Activated T-helper 17 cell treated with anti-CD3 and anti-CD28 coated beads, Interleukin-2, amount 50 U/mL, for 72 hours (primary cell): ENCODE results near the gene SLC4A9. TPM values are rescaled to one million over a fixed set of nuclear protein-coding genes. Genes with fewer than 3 reads are reported as not detected.
"Not testable (repeated sequence)": the region's sequence is repeated elsewhere in the genome, so short reads cannot be mapped to it uniquely, and the experiment has no call there.

ENCODE experiments used
- ATAC-seq: fragments of 150-1000 bp; cut with Tn5 transposase; replicated peaks from 2 replicates; pipeline ENCODE4 v1.10.0; 2021; ENCODE audit warnings: mild to moderate bottlenecking, moderate library complexity
- H3K27ac Mint-ChIP-seq: one replicate; pipeline ENCODE4 v1.8.0; 2022; ENCODE audit warnings: mixed read lengths
- H3K27me3 Mint-ChIP-seq: one replicate; pipeline ENCODE4 v1.8.0; 2022; ENCODE audit warnings: mixed read lengths
- H3K36me3 Mint-ChIP-seq: one replicate; pipeline ENCODE4 v1.8.0; 2022; ENCODE audit warnings: low read depth, mild to moderate bottlenecking, mixed read lengths
- H3K4me1 Mint-ChIP-seq: one replicate; pipeline ENCODE4 v1.8.0; 2022; ENCODE audit warnings: mixed read lengths
- H3K4me3 Mint-ChIP-seq: one replicate; pipeline ENCODE4 v1.8.0; 2022; ENCODE audit warnings: mild to moderate bottlenecking, mixed read lengths
- H3K9me3 Mint-ChIP-seq: one replicate; pipeline ENCODE4 v1.8.0; 2022; ENCODE audit warnings: mixed read lengths
- total RNA-seq, 2 donors: library from RNA; stranded (reverse); gene quantifications; one replicate each; pipeline ENCODE4 v1.2.3, GENCODE V29; 2022

Gene SLC4A9
- total RNA-seq, 2 donors from 2014 or later, result 0.26 TPM

DNA sequence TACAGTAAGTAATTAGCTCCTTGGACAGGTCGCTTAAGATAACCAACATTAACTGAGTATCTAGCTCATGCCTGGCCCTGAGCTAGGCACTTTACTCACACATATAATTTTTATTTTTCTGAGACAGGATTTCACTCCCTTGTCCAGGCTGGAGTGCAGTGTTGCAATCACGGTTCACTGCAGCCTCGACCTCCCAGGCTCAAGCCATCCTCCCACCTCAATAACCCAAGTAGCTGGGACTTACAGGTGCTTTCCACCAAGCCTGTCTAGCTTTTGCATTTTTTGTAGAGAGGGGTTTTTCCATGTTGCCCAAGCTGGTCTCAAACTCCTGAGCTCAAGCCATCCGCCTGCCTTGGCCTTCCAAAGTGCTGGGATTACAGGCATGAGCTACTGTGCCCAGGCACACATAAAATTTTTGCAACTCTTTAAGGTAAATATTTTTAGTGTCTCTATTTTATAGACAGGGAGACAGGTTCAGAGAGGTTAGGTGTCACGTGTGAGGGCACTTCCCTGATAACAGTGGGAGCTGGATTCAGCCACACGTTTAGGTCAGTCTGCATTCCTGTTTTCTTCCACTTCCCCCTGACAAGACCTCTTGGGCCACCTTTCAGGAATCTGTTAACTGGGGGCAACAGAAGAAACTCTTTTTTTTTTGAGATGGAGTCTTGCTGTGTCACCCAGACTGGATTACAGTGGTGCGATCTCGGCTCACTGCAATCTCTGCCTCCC is 31.8 kb upstream of the SLC4A9 start:
- Mint-ChIP-seq H3K9me3 (no peaks in the 10 kb centered on the region), H3K36me3 (peaks cover 15% of the 10 kb centered on the region), H3K27ac (no peak overlapping the region), H3K27me3 (no peaks in the 10 kb centered on the region), H3K4me3 (no peak overlapping the region), H3K4me1 (peaks cover 4% of the 10 kb centered on the region)
- no peak for ATAC-seq

DNA sequence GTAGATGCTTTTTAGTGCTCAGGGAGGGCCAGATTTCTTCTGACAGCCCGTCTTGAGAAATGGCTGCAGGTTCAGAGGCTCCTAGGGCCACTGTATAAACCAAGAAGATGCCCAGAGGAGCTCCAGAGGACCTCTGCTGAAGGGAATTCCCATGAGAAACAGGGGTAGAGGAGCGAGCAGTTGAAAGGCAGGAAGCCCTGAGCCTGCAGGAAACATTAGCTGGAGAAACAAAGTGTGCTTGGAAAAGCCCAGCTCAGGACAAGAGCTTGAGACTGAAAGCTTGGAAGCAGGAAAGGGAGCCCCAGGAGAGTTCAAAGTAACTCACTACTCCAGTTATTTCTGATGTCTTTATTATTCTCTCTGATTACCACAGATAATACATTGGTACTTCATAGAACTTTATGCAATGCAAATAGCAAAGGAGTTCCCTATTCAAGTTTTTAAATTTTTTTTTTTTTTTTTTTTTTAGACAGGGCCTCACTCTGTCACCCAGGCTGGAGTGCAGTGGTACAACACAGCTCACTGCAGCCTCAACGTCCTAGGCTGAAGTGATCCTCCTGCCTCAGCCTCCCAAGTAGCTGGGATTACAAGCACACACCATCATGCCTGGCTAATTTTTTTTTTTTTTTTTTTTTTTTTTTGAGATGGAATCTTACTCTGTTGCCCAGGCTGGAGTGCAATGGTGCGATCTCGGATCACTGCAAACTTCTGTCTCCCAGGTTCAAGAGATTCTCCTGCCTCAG is 30.1 kb upstream of the SLC4A9 start:
- peaks cover 32% of the 10 kb centered on the region for H3K36me3 Mint-ChIP-seq
- H3K4me3 Mint-ChIP-seq, result no peak overlapping the region
- no peak for ATAC-seq
- H3K9me3 Mint-ChIP-seq, result no peaks in the 10 kb centered on the region
- H3K4me1 Mint-ChIP-seq, result peaks cover 1% of the 10 kb centered on the region
- no peak overlapping the region for H3K27ac Mint-ChIP-seq
- H3K27me3 Mint-ChIP-seq, result no peaks in the 10 kb centered on the region

DNA sequence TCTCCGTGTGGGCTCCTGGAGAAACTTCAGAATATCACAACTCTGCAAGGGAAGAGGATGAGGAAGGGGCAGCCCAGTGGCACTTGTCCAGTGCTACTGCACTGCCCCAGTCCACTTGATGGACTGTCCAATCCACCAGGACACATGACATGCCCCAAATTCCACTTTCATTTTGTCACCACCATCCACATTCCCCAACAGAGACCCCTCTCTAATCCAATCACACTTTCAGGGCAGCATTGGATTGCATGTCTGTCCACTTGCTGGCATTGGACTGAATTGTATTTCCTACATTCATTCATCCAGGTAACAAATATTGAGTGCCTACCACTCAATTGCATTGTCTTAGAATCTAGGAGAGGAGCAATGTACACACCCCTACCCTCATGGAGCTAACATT is 28.4 kb upstream of the SLC4A9 start:
- Mint-ChIP-seq H3K9me3 (no peaks in the 10 kb centered on the region), H3K36me3 (peaks cover 49% of the 10 kb centered on the region)

DNA sequence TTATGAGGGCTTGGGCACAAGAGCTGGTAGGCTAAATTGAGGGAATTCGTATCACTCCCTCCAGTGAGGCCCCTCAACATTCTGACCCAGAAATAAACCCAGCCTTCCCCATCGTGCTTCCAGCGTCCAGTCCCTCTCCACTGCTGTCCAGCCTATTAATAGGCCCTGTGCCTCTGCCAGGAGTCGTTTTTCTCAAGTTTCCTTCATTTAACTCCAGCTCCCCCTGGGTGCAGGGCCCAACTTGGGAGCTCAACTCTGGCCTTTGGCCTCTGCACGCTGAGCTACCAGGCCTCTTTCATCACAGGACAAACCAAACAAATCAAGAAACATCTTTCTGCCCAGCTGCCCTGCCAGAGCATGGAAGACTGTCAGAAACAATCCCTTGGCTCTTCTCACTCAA is 23.6 kb upstream of the SLC4A9 start:
- ATAC-seq, result no peak
- Mint-ChIP-seq H3K9me3 (no peaks in the 10 kb centered on the region), H3K36me3 (peaks cover 88% of the 10 kb centered on the region), H3K27me3 (no peaks in the 10 kb centered on the region), H3K4me3 (no peak overlapping the region), H3K27ac (no peak overlapping the region), H3K4me1 (peaks cover 5% of the 10 kb centered on the region)

More for the DNA sequence above, 28.4 kb upstream of the SLC4A9 start:
- Mint-ChIP-seq H3K27ac (no peak overlapping the region), H3K4me1 (no peaks in the 10 kb centered on the region), H3K4me3 (no peak overlapping the region), H3K27me3 (no peaks in the 10 kb centered on the region)
- no peak for ATAC-seq

DNA sequence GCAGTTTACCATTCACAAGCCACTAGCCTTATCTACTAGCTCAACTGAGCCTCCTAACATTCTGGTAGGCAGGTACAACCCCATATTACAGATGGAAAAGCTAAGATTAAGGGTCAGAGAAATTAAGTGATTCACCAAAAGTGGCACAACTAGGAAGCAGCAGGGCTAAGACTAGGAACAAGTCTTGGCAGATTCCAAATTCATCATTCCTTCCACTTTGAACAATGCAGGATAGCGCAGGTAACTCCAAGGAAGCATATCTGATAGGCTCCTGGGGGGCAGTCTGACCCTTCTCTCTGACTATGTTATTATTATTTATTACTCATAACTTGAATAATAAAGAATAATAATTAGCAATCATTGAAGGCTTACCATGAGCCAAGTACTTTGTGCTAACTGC is 22.1 kb upstream of the SLC4A9 start:
- no peak overlapping the region for H3K4me3 Mint-ChIP-seq
- H3K27ac Mint-ChIP-seq, result no peak overlapping the region
- H3K27me3 Mint-ChIP-seq, result no peaks in the 10 kb centered on the region
- ATAC-seq, result no peak
- H3K9me3 Mint-ChIP-seq, result no peaks in the 10 kb centered on the region
- peaks cover 91% of the 10 kb centered on the region for H3K36me3 Mint-ChIP-seq
- H3K4me1 Mint-ChIP-seq, result peaks cover 19% of the 10 kb centered on the region

DNA sequence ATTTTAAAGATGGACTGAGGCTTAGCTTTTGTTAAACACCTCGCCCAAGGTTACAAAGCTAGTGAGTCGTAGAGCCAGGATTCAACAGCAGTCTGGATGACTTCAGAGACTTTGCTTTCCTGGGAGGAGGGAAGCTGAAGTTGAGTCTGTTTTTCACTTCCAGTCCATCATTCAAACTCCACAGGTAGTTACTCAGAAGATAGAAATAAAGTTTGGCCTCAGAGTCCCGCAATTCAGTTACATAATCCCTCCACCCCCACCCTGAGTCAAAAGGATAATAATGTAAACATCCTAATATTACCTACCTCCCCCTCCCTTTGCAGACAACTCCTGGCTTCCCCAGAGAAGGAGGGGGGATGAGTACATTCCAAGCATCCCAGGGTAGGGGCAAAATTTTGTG is 21.7 kb upstream of the SLC4A9 start:
- ATAC-seq, result no peak
- Mint-ChIP-seq H3K27ac (no peak overlapping the region), H3K4me1 (peaks cover 24% of the 10 kb centered on the region), H3K4me3 (no peak overlapping the region), H3K27me3 (no peaks in the 10 kb centered on the region), H3K36me3 (peaks cover 91% of the 10 kb centered on the region), H3K9me3 (no peaks in the 10 kb centered on the region)

DNA sequence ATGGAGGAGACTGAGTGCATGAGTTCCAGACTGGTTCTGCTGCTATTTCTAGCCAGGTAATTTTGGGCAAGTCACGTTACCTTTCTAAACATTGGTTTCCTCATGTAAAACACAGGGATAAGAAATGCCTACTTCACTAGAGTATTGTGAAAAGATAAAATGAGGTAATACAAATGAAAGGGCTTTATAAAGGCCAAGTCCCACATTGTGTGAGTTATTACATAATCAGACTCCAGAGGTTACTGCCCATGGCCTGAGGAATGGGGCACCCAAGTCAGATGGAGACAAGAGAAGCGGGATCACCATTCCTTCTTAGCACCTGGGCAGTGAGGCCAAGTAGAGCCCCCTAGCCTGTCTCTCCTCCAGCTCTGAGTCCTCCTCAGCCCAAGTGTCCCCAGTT is 21.1 kb upstream of the SLC4A9 start:
- H3K27me3 Mint-ChIP-seq, result no peaks in the 10 kb centered on the region
- ATAC-seq, result no peak
- peaks cover 26% of the 10 kb centered on the region for H3K4me1 Mint-ChIP-seq
- H3K4me3 Mint-ChIP-seq, result no peak overlapping the region
- no peak overlapping the region for H3K27ac Mint-ChIP-seq
- H3K36me3 Mint-ChIP-seq, result peaks cover 91% of the 10 kb centered on the region
- no peaks in the 10 kb centered on the region for H3K9me3 Mint-ChIP-seq

DNA sequence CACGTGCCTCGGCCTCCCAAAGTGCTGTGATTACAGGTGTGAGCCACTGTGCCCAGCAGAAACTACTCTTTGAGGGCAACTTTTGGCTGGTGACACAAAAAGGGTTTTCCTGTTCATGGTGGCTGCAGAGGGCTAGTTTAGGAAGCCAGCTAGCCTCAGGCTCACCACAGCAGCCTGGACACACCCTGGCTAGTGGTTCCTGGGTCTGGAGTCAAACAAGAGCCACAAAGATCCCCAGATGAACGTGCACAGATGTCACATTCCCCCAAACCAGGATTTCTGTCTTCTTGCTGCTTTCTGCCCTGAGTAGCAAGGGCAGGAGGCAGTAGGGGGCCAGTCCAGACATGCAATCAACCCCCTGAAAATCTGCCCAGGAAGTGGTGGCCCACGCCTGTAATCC is 20.4 kb upstream of the SLC4A9 start:
- H3K27ac Mint-ChIP-seq, result no peak overlapping the region
- no peak overlapping the region for H3K4me3 Mint-ChIP-seq
- H3K27me3 Mint-ChIP-seq, result no peaks in the 10 kb centered on the region
- peaks cover 32% of the 10 kb centered on the region for H3K4me1 Mint-ChIP-seq
- no peaks in the 10 kb centered on the region for H3K9me3 Mint-ChIP-seq
- H3K36me3 Mint-ChIP-seq, result peaks cover 91% of the 10 kb centered on the region
- ATAC-seq, result peak; percentile 20

DNA sequence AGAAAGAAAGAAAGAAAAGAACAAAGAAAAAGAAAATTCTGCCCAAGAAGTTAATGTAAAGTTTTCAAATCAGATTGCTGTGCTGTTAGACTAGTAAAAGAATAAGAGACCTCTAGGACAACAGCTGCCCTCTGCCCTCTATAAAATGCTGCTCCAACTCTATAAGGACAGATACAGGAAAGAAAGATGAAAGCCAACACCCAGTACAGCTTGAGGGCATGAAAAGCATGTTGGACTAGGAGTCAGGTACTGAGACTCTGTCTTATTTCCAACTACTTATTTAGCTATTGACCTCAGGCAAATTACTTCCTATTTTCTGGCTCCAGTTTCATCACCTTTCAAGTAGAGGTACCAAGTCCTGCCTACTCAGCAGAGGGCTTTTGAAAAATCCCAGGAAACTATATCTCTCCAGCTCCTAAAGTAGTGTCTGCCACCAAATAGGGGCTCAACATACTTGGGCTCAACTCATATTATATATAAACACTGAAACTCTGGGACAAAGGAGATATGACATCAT is 19.3 kb upstream of the SLC4A9 start:
- peak overlapping the region; percentile 43 for H3K27ac Mint-ChIP-seq
- peak overlapping the region; percentile 81 for H3K4me3 Mint-ChIP-seq
- peaks cover 85% of the 10 kb centered on the region for H3K36me3 Mint-ChIP-seq
- no peak for ATAC-seq
- H3K9me3 Mint-ChIP-seq, result no peaks in the 10 kb centered on the region
- H3K4me1 Mint-ChIP-seq, result peaks cover 32% of the 10 kb centered on the region
- no peaks in the 10 kb centered on the region for H3K27me3 Mint-ChIP-seq

DNA sequence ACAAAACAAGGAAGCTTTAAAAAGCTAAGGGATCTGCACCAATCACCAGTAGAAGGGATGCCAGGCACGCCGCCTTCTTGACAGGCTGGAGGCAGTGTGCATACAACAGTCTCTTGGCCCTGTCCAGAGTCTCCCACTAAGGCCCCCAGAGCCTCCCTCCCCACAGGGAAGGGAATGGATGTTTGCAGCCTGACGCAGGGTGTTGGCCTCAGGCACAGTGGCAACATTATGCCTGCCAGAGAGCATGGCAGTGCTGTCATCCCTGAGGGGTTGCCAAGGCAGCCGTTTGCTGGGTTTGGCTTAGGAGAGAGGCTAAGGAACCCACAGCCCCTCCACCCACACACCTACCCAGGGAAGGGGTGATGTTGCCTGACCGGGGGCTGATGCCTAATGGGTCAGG is 18.4 kb upstream of the SLC4A9 start:
- peak overlapping the region; percentile 81 for H3K4me3 Mint-ChIP-seq
- peaks cover 75% of the 10 kb centered on the region for H3K36me3 Mint-ChIP-seq
- peaks cover 32% of the 10 kb centered on the region for H3K4me1 Mint-ChIP-seq

DNA sequence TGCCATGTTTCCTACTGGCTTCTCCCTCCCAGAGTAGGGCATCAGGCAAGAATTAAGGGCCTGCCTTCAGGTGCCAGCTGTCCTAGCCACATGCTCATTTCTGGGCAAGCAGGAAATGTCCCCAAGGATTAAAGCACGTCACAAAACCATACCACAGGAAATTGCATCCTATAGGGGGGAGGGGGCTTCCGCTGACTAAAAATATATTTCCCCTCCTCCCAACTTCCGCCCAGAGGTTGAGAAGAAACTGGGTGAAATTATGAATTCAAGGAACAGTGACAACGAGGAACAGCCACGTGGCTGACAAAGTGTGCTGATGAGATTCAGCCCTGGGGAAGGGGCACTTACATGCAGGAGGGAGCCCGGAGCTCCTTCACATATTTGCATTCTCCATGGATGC is 17.7 kb upstream of the SLC4A9 start:
- no peaks in the 10 kb centered on the region for H3K9me3 Mint-ChIP-seq
- peak; percentile 43 for ATAC-seq
- peak overlapping the region; percentile 81 for H3K4me3 Mint-ChIP-seq
- H3K27me3 Mint-ChIP-seq, result no peaks in the 10 kb centered on the region
- peak overlapping the region; percentile 86 for H3K27ac Mint-ChIP-seq
- H3K4me1 Mint-ChIP-seq, result peaks cover 32% of the 10 kb centered on the region
- H3K36me3 Mint-ChIP-seq, result peaks cover 68% of the 10 kb centered on the region

More for the DNA sequence above, 18.4 kb upstream of the SLC4A9 start:
- Mint-ChIP-seq H3K27me3 (no peaks in the 10 kb centered on the region), H3K27ac (peak overlapping the region; percentile 86), H3K9me3 (no peaks in the 10 kb centered on the region)
- ATAC-seq, result no peak

DNA sequence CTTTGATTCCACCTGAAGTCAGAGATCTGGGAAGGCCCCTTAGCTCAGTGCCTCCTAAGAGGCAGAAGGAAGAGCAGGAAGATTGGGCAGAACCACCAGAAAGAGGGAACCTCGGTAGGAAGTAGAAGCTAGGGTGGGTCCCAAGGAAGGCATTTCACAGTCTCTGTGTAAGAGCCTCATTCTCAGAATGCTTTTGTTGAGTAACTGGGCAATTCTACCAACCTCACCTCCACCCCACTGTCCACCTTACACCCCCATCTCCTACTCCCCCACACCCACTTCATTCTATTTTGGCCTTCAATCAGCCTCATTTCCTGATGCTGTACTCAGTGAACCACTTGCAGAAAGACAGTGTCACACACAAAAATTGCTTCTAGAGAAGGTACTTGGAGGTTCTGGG is 17.1 kb upstream of the SLC4A9 start:
- H3K36me3 Mint-ChIP-seq, result peaks cover 65% of the 10 kb centered on the region

DNA sequence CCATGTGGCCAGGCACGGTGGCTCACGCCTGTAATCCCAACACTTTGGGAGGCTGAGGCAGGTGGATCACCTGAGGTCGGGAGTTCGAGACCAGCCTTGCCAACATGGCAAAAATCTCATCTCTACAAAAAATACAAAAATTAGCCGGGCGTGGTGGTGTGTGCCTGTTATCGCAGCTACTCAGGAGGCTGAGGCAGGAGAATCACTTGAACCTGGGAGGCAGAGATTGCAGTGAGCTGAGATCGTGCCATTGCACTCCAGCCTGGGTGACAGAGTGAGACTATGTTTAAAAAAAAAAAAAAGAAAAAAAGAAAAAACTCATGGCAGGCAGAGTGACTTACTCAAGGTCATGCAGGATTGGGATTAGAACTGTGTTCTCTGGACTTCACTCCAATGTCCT is 16.1 kb upstream of the SLC4A9 start:
- H3K9me3 Mint-ChIP-seq, ATAC-seq, H3K27me3 Mint-ChIP-seq: not testable (repeated sequence)
- Mint-ChIP-seq H3K4me1 (peaks cover 32% of the 10 kb centered on the region), H3K27ac (peak overlapping the region; percentile 39), H3K36me3 (peaks cover 56% of the 10 kb centered on the region), H3K4me3 (peak overlapping the region; percentile 81)

More for the DNA sequence above, 17.1 kb upstream of the SLC4A9 start:
- peak overlapping the region; percentile 86 for H3K27ac Mint-ChIP-seq
- H3K4me3 Mint-ChIP-seq, result peak overlapping the region; percentile 81
- H3K27me3 Mint-ChIP-seq, result no peaks in the 10 kb centered on the region
- no peaks in the 10 kb centered on the region for H3K9me3 Mint-ChIP-seq
- H3K4me1 Mint-ChIP-seq, result peaks cover 32% of the 10 kb centered on the region
- no peak for ATAC-seq

DNA sequence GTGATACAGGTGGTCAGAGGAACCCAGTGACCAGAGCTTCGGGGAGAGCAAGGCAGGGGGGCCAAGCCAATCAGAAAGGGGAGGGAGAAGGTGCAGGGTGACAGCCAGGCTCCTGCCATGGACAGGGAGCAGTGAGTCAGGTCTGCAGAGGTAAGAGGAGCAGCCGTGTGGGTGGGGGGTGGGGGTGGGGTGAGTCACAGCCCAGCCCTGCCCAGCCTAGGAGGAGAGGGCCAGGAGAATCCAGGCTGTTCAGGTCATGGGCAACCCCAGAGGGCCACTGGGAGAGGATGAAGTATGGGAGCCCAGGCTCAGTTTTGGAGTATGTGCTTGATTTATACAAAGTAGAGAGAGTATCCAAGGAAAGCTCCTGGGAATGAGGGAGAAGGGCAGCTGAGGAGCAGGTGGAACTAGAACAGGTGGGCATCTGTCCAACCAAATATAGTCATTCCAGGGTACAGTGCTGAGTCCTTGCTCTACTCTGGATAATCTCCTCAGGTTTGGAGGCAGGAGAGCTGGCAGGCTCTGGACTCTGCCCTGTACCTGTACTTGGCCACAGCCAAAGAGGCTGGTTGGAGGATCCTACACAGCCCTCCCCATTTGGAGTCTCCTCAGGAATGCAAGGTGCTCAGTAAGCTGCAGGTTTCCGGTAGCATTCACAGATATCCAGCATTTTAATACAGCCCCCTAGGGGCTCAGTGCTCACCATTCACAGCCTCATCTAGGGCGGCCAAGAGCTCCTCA is 15.1 kb upstream of the SLC4A9 start:
- H3K27ac Mint-ChIP-seq, result peak overlapping the region; percentile 39
- H3K36me3 Mint-ChIP-seq, result peaks cover 51% of the 10 kb centered on the region
- H3K27me3 Mint-ChIP-seq, result no peaks in the 10 kb centered on the region
- ATAC-seq, result peak; percentile 60
- H3K4me3 Mint-ChIP-seq, result peak overlapping the region; percentile 81
- peaks cover 32% of the 10 kb centered on the region for H3K4me1 Mint-ChIP-seq
- H3K9me3 Mint-ChIP-seq, result no peaks in the 10 kb centered on the region
